ENCODE measurements around the gene SGSH.

The SGSH gene

GRCh38 chr17:80216473-80217456 lies 3.4 kb downstream of the SGSH start:
- no peak for DNase-seq (ENCODE audit: low read depth)
- no peak overlapping the region for H3K4me3 ChIP-seq (ENCODE audit: control insufficient read depth, low read depth, low read length)
- TF ChIP-seq CTCF (conservative IDR thresholded peaks at IDR 0.05; ENCODE audit: control insufficient read depth, insufficient read depth, low read depth, low read length) = no peak

GRCh38 chr17:80214878-80215210 lies 5.3 kb downstream of the SGSH start:
- H3K4me3 ChIP-seq (ENCODE audit: control insufficient read depth, low read depth, low read length) = no peak overlapping the region
- no peak for DNase-seq (ENCODE audit: low read depth)
- TF ChIP-seq CTCF (conservative IDR thresholded peaks at IDR 0.05; ENCODE audit: control insufficient read depth, insufficient read depth, low read depth, low read length) = no peak

GRCh38 chr17:80214012-80214877 lies 5.9 kb downstream of the SGSH start:
- H3K4me3 ChIP-seq (ENCODE audit: control insufficient read depth, low read depth, low read length) = no peak overlapping the region
- no peak for DNase-seq (ENCODE audit: low read depth)
- TF ChIP-seq CTCF (conservative IDR thresholded peaks at IDR 0.05; ENCODE audit: control insufficient read depth, insufficient read depth, low read depth, low read length) = no peak

- no peak overlapping the region for H3K4me3 ChIP-seq (ENCODE audit: control insufficient read depth, low read depth, low read length)
- no peak for TF ChIP-seq CTCF (conservative IDR thresholded peaks at IDR 0.05; ENCODE audit: control insufficient read depth, insufficient read depth, low read depth, low read length)
- DNase-seq (ENCODE audit: low read depth) = no peak
Measured at GRCh38 chr17:80213643-80213975, 6.5 kb downstream of the SGSH start.

GRCh38 chr17:80212962-80213642 lies 7.0 kb downstream of the SGSH start:
- H3K4me3 ChIP-seq (ENCODE audit: control insufficient read depth, low read depth, low read length) = no peak overlapping the region
- no peak for TF ChIP-seq CTCF (conservative IDR thresholded peaks at IDR 0.05; ENCODE audit: control insufficient read depth, insufficient read depth, low read depth, low read length)
- no peak for DNase-seq (ENCODE audit: low read depth)

GRCh38 chr17:80212511-80212910 lies 7.6 kb downstream of the SGSH start:
- no peak for TF ChIP-seq CTCF (conservative IDR thresholded peaks at IDR 0.05; ENCODE audit: control insufficient read depth, insufficient read depth, low read depth, low read length)

More at GRCh38 chr17:80212511-80212910, 7.6 kb downstream of the SGSH start:
- DNase-seq (ENCODE audit: low read depth) = no peak
- no peak overlapping the region for H3K4me3 ChIP-seq (ENCODE audit: control insufficient read depth, low read depth, low read length)

Data from fibroblast of mammary gland (primary cell).